SK-N-SH treated with all-trans-retinoic acid at 6 μM for 48 hours (cell line): ENCODE data around the gene GORAB.

Experiments used
- ATAC-seq: fragments of 200-7000 bp; cut with Tn5 transposase; 3 replicates; pipeline ENCODE4 v1.9.1; 2020; ENCODE audit warnings: mild to moderate bottlenecking, moderate library complexity
- ARNTL ChIP-seq: fragments of 450-650 bp; formaldehyde crosslinking; IDR thresholded peaks from 2 replicates; pipeline ENCODE4 v1.5.0; 2020; ENCODE audit warnings: low read depth, mild to moderate bottlenecking, moderate library complexity, borderline replicate concordance
- BACH2 ChIP-seq: fragments of 250-450 bp; sonication (Bioruptor Pico); IDR thresholded peaks from 2 replicates; pipeline ENCODE4 v1.9.0; 2021; ENCODE audit warnings: mild to moderate bottlenecking, borderline replicate concordance
- CREB5 ChIP-seq: fragments of 250-450 bp; sonication (Bioruptor Pico); IDR thresholded peaks from 2 replicates; pipeline ENCODE4 v1.5.1; 2020; ENCODE audit warnings: low read depth, mild to moderate bottlenecking, moderate library complexity
- CSDC2 ChIP-seq: fragments of 250-450 bp; sonication (Bioruptor Pico); IDR thresholded peaks from 2 replicates; pipeline ENCODE4 v1.5.0; 2020; ENCODE audit warnings: mild to moderate bottlenecking, moderate library complexity
- CSRNP3 ChIP-seq: fragments of 250-450 bp; sonication (Bioruptor Pico); IDR thresholded peaks from 2 replicates; pipeline ENCODE4 v1.5.1; 2021; ENCODE audit warnings: mild to moderate bottlenecking, moderate library complexity
- GLIS3 ChIP-seq: fragments of 250-450 bp; sonication (Bioruptor Pico); IDR thresholded peaks from 2 replicates; pipeline ENCODE4 v1.5.0; 2020; ENCODE audit warnings: mild to moderate bottlenecking, moderate library complexity
- ISL1 ChIP-seq: fragments of 250-450 bp; sonication (Bioruptor Pico); IDR thresholded peaks from 2 replicates; pipeline ENCODE4 v2.1.2; 2022; ENCODE audit warnings: mild to moderate bottlenecking, moderate library complexity
- OSR1 ChIP-seq: fragments of 250-450 bp; sonication (Bioruptor Pico); IDR thresholded peaks from 2 replicates; pipeline ENCODE4 v1.8.0; 2022; ENCODE audit warnings: moderate library complexity, mild to moderate bottlenecking, inconsistent platforms
- POU6F1 ChIP-seq: fragments of 250-450 bp; sonication (Bioruptor Pico); IDR thresholded peaks from 2 replicates; pipeline ENCODE4 v1.8.0; 2021; ENCODE audit warnings: low read depth, mild to moderate bottlenecking, moderate library complexity, borderline replicate concordance
- PPARA ChIP-seq: fragments of 250-450 bp; sonication (Bioruptor Pico); IDR thresholded peaks from 2 replicates; pipeline ENCODE4 v1.5.0; 2020; ENCODE audit warnings: mild to moderate bottlenecking, borderline replicate concordance
- RARB ChIP-seq: fragments of 250-450 bp; sonication (Bioruptor Pico); IDR thresholded peaks from 2 replicates; pipeline ENCODE4 v1.8.0; 2021; ENCODE audit warnings: mild to moderate bottlenecking, moderate library complexity
- TOX ChIP-seq: fragments of 250-450 bp; sonication (Bioruptor Pico); IDR thresholded peaks from 2 replicates; pipeline ENCODE4 v1.8.0; 2021; ENCODE audit warnings: mild to moderate bottlenecking, moderate library complexity, borderline replicate concordance
- TSHZ2 ChIP-seq: fragments of 250-450 bp; sonication (Bioruptor Pico); IDR thresholded peaks from 2 replicates; pipeline ENCODE4 v1.5.0; 2020; ENCODE audit warnings: mild to moderate bottlenecking, moderate library complexity
- ZC3H10 ChIP-seq: fragments of 250-450 bp; sonication (Bioruptor Pico); IDR thresholded peaks from 2 replicates; pipeline ENCODE4 v1.5.1; 2021; ENCODE audit warnings: mild to moderate bottlenecking, moderate library complexity
- ZFP3 ChIP-seq: fragments of 250-450 bp; sonication (Bioruptor Pico); IDR thresholded peaks from 2 replicates; pipeline ENCODE4 v1.5.0; 2020; ENCODE audit warnings: mild to moderate bottlenecking, moderate library complexity
- ZNF565 ChIP-seq: fragments of 450-650 bp; formaldehyde crosslinking; conservative IDR thresholded peaks from 2 replicates; pipeline ENCODE4 v1.5.0; 2020; ENCODE audit warnings: low read depth, mild to moderate bottlenecking, moderate library complexity
- ZNF70 ChIP-seq: fragments of 450-650 bp; formaldehyde crosslinking; IDR thresholded peaks from 2 replicates; pipeline ENCODE4 v1.5.0; 2020; ENCODE audit warnings: mild to moderate bottlenecking, moderate library complexity

The GORAB gene

GRCh38 chr1:170590921-170591705, 59.1 kb downstream of the GORAB start:
- ATAC-seq, result no peak
- TF ChIP-seq TOX (CRISPR knock-in tag), result peak; percentile 50; the same call in 1 of the 2 replicates
- TF ChIP-seq ZC3H10 (CRISPR knock-in tag), result peak; percentile 10; the same call in 1 of the 2 replicates
- TF ChIP-seq RARB (CRISPR knock-in tag), result 0 out of 2 replicates have a peak, but pooled peaks have one; percentile 22
- TF ChIP-seq POU6F1 (CRISPR knock-in tag), result peak; percentile 13; the same call in 1 of the 2 replicates
- no peak for TF ChIP-seq ZFP3 (CRISPR knock-in tag)

- TF ChIP-seq ZC3H10 (CRISPR knock-in tag) (peak; percentile 15; the same call in 1 of the 2 replicates), TOX (CRISPR knock-in tag) (peak; percentile 50; the same call in 1 of the 2 replicates), BACH2 (CRISPR knock-in tag) (no peak)
- TF ChIP-seq, all 23 proteins: peak for 2
- peak; percentile 42 for ATAC-seq
These were observed 60.7 kb downstream of the GORAB start for GRCh38 chr1:170592591-170593111.

GRCh38 chr1:170593173-170594011, 61.4 kb downstream of the GORAB start:
- TF ChIP-seq ZC3H10 (CRISPR knock-in tag) (0 out of 2 replicates have a peak, but pooled peaks have one; percentile 5), ZNF70 (CRISPR knock-in tag) (no peak)
- ATAC-seq, result peak; percentile 65

- TF ChIP-seq BACH2 (CRISPR knock-in tag), result no peak
- no peak for TF ChIP-seq CREB5 (CRISPR knock-in tag)
- no peak for TF ChIP-seq CSRNP3 (CRISPR knock-in tag)
- no peak for TF ChIP-seq GLIS3 (CRISPR knock-in tag)
- no peak for TF ChIP-seq RARB (CRISPR knock-in tag)
- no peak for TF ChIP-seq TSHZ2
- TF ChIP-seq ARNTL, result no peak
- no peak for TF ChIP-seq ISL1 (CRISPR knock-in tag)
- no peak for TF ChIP-seq ZNF565 (CRISPR knock-in tag)
- no peak for TF ChIP-seq PPARA (CRISPR knock-in tag)
- no peak for TF ChIP-seq CSDC2 (CRISPR knock-in tag)
- no peak for TF ChIP-seq ZC3H10 (CRISPR knock-in tag)
- TF ChIP-seq OSR1 (CRISPR knock-in tag), result no peak
- ATAC-seq, result peak; percentile 61
These were observed 62.2 kb downstream of the GORAB start for GRCh38 chr1:170594066-170594626.
